ENCODE measurements around the gene EAPP.
"Not testable (repeated sequence)": the region's sequence is repeated elsewhere in the genome, so short reads cannot be mapped to it uniquely, and the experiment has no call there.

EAPP gene
- long read RNA-seq, donor 1, transcript EAPP-201 (6 exons, 1,321 nt) = major isoform, 28 of 41 reads
- long read RNA-seq, donor 1, partial matches to known transcripts = 12 of 41 reads
- long read RNA-seq, donor 1, other reads (novel, unspliced or antisense) = 0 of 41 reads
- long read RNA-seq, donor 2, transcript EAPP-201 (6 exons, 1,321 nt) = major isoform, 19 of 27 reads
- long read RNA-seq, donor 2, partial matches to known transcripts = 7 of 27 reads
- long read RNA-seq, donor 2, other reads (novel, unspliced or antisense) = 0 of 27 reads
- long read RNA-seq, donor 3, transcript EAPP-201 (6 exons, 1,321 nt) = major isoform, 13 of 21 reads
- long read RNA-seq, donor 3, partial matches to known transcripts = 6 of 21 reads
- long read RNA-seq, donor 3, other reads (novel, unspliced or antisense) = 0 of 21 reads
- long read RNA-seq, donor 4, transcript EAPP-201 (6 exons, 1,321 nt) = major isoform, 22 of 35 reads
- long read RNA-seq, donor 4, partial matches to known transcripts = 6 of 35 reads
- long read RNA-seq, donor 4, other reads (novel, unspliced or antisense) = 0 of 35 reads
- long read RNA-seq, donor 5, transcript EAPP-201 (6 exons, 1,321 nt) = major isoform, 33 of 36 reads
- long read RNA-seq, donor 5, partial matches to known transcripts = 0 of 36 reads
- long read RNA-seq, donor 5, other reads (novel, unspliced or antisense) = 0 of 36 reads
- long read RNA-seq, donor 6, transcript EAPP-201 (6 exons, 1,321 nt) = major isoform, 16 of 25 reads
- long read RNA-seq, donor 6, partial matches to known transcripts = 6 of 25 reads
- long read RNA-seq, donor 6, other reads (novel, unspliced or antisense) = 0 of 25 reads
- long read RNA-seq, donor 7 = 0 reads
- long read RNA-seq, donor 8, transcript EAPP-201 (6 exons, 1,321 nt) = major isoform, 23 of 35 reads
- long read RNA-seq, donor 8, partial matches to known transcripts = 6 of 35 reads
- long read RNA-seq, donor 8, other reads (novel, unspliced or antisense) = 0 of 35 reads

DNA sequence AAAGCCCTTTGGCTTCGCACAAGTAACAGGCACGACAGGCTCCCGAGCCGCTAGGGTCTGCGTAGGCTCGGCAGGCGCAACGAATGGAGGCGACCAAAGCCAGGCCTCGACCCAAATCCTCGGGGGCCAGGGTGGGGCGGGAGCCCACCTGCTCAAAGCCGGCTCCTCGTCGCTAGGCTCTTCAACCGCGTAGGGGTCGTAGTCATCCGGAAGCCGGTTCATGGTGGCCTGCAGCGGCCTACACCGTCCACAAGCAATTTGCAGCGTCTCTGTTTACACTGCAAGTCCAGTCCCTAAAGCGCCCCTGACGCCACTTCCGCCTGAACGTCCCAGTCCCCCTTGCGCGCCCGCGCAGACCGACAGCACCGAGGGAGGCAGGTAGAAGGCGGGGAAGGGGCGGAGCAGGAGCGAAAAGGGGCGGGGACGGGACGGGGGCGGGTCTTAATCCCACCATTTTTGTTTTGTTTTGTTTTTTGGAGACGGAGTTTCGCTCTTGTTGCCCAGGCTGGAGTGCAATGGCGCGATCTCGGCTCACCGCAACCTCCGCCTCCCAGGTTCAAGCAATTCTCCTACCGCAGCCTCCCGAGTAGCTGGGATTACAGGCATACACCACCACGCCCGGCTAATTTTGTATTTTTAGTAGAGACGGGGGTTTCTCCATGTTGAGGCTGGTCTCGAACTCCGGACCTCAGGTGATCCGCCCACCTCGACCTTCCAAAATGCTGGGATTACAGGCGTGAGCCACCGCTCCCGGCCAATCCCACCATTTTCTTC, at the start of gene EAPP:
Gene EAPP, minus strand, starts transcription at position 295 of the 774 bp plus-strand sequence. Its CDS starts 73 bp downstream, at position 222.
- peak; percentile 93 for DNase-seq

DNA sequence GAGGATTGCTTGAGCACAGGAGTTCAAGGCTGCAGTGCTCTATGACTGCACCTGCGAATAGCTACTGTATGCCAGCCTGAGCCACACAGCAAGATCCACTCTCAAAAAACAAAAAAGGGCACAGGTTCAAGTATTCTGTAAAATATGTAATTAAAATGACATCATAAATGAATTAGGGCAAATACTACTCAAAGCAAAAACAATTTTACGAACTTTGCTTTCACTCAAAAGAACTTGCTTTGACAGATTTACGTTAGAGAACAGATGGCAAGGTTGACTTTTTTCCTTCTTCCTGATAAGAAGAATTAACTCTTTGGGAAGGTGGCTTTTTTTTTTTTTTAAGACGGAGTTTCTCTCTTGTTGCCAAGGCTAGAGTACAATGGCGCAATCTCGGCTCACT, 44.0 kb upstream of the EAPP start:
- DNase-seq = no peak

- no peak for DNase-seq
These were observed 42.7 kb upstream of the EAPP start for GRCh38 chr14:34582117-34582680.

DNA sequence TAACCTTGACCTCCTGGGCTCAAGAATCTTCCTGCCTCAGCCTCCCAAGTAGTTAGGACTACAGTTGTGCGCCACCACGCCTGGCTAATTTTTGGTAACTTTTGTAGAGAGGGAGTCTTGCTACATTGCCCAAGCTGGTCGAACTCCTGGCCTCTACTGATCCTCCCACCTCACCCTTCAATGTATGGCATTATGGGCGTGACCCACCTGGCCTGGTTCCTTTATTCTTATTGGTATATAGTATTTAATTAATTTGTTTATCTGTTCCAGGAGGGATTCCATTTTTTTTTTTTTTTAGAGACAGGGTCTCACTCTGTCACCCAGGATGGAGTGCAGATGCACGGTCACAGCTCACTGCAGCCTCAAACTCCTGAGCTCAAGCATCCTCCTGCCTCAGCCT, 40.9 kb upstream of the EAPP start:
- no peak for DNase-seq

DNA sequence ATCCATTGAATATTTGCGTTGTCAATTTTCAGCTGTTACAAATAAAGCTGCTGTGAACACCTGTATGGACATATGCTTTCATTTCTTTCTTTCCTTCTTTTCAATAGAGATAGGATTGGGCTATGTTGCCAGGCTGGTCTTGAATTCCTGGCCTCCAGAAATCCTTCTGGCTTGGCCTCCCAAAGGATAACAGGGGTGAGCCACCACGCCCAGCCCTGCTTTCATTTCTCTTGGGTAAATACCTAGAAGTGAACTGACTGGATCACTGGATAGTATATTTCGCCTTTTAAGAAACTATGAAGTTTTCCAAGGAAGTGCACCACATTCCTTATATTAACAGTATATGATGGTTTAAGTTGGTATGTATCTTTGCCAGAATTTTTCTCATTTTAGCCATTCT, 32.3 kb upstream of the EAPP start:
- DNase-seq = no peak

GRCh38 chr14:34569750-34570149, 30.2 kb upstream of the EAPP start:
- DNase-seq = no peak

DNA sequence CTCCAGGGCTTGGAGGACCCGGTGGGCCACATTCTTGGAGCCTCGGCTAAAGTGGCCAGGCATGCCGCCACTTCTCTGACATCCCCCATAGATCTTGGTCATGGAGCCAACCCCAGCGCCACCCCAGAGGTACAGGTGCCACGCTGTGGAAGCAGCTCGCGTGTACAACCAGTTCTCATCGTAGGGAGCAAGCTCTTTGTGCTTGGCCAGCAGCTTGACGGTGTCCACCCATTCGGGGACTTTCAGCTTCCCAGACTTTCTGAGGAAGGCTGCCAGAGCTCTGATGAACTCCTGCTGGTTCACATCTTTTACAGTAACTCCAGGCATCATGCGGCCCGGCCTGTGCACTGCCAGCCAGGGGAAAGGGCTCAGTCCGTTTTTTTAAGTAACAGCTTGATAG, 29.3 kb upstream of the EAPP start:
- no peak for DNase-seq

GRCh38 chr14:34562776-34563150, 23.3 kb upstream of the EAPP start:
- no peak for DNase-seq

GRCh38 chr14:34562037-34562775, 22.7 kb upstream of the EAPP start:
- not testable (repeated sequence) for DNase-seq

DNA sequence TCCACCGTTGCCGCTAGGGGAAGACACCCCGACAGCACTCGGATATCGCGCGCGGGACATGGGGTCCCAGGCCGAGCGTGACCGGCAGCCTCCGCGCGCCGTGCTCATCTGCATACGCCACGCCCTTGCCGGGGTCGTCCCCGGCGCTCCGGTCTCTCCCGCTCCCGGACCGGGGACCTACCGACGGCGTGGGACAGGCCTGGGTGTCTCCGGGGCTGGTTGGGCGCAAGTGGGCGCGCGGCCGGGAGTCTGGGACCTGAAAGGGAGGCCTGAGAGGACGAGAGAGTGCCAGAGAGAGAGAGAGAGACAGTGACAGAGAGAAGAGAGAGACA, 17.0 kb upstream of the EAPP start:
- DNase-seq = not testable (repeated sequence)

- not testable (repeated sequence) for DNase-seq
These were observed 16.3 kb upstream of the EAPP start for GRCh38 chr14:34555583-34556497.

GRCh38 chr14:34554540-34555250, 15.2 kb upstream of the EAPP start:
- peak; percentile 13 for DNase-seq

DNA sequence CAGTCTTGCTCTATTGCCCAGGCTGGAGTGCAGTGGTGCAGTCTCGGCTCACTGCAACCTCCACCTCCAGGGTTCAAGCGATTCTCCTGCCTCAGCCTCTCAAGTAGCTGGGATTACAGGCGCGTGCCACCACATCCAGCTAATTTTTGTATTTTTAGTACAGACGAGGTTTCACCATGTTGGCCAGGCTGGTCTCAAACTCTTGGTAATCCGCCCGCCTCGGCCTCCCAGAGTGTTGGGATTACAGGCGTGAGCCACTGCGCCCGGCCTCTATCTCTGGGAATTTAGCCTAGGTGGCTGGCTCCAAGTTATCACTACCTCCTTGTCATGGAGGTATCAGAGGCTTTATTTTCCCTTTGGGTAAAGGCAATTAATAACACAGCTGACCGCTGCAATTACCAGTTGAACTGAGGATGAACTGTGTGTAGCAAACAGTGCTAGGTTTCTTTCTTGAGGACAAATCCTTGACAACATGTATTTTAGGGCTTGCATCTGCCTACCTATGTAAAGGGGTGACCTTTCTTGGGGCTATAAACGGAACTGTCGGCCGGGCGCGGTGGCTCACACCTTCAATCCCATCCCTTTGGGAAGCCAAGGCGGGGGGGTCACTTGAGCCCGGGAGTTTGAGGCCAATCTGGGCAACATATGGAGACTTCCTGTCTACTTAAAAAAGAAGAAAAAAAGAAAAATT, 9.9 kb upstream of the EAPP start:
- DNase-seq = not testable (repeated sequence)

DNA sequence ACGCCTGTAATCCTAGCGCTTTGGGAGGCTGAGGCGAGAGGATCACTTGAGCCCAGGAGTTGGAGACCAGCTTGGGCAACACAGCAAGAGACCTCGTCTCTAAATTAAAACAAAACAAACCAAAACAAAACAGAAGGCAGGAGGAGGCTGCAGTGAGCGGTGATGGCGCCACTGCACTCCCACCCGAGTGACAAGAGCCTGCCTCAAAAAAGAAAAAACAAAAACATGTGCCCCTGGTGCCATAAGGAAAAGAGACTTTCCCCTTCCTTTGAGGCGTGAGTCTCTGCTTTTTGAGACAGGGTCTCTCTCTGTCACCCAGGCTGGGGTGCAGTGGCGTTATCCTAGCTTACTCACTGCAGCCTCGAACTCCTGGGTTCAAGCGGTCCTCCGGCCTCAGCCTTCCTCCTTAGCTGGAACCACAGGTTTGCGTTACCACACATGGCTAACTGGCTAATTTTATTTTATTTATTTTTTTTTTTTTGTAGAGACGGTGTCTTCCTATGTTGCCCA, 9.0 kb upstream of the EAPP start:
- DNase-seq = no peak

GRCh38 chr14:34547136-34547520, 7.6 kb upstream of the EAPP start:
- not testable (repeated sequence) for DNase-seq

GRCh38 chr14:34546272-34547135, 7.0 kb upstream of the EAPP start:
- DNase-seq = not testable (repeated sequence)

DNA sequence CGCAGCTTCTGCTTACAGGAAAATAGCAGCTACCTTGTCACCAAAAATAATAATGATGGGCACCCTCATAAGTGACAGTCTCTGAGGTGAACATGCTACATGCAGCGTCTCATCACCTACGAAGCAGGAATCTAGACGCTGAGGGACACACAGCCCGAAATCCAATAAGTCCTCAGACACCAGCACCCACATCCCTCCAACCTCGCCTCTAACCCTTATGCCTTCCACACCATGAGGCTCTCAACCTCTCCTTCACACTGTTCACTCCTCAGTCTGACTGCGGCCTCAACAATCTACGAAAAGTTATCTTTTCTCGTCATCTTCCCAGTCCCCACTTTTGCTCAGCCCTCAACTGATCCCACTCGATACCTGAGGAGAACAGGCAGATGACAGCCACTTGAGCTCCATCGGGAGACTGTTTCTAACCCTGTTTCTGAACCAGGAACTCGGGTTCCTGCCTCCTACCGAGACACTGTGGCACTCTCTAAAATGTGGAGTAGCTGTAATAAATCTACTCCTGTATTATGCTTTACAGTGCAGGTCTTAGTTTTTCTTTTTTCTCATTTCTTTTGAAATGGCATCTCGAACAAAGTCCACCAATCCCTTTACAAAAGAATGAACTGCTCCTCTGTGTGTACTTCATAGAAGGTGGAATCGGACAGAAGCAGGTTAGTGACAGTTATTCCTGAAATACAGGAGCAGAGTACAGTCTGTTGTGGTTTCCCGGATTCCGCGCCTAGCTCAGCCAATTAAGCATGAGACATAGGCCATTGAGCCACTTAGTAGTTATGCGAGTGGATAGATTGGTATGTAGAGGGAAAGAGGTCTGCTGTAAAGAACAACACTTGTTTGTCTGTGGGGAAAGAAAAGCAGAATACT, 919 bp upstream of the EAPP start:
- not testable (repeated sequence) for DNase-seq

Measured in right kidney (tissue), 9 donors.